Activated CD8-positive, alpha-beta memory T cell treated with anti-CD3 and anti-CD28 coated beads for 4 hours (primary cell): ENCODE data around the gene WDR33.
"Not testable (repeated sequence)": the region's sequence is repeated elsewhere in the genome, so short reads cannot be mapped to it uniquely, and the experiment has no call there.

Experiments
- DNase-seq, 2 donors: peaks; one replicate each; pipeline ENCODE4 v3.0.0-alpha.2; 2020; ENCODE audit warnings: low read depth in 2 of 2

WDR33 gene

DNA sequence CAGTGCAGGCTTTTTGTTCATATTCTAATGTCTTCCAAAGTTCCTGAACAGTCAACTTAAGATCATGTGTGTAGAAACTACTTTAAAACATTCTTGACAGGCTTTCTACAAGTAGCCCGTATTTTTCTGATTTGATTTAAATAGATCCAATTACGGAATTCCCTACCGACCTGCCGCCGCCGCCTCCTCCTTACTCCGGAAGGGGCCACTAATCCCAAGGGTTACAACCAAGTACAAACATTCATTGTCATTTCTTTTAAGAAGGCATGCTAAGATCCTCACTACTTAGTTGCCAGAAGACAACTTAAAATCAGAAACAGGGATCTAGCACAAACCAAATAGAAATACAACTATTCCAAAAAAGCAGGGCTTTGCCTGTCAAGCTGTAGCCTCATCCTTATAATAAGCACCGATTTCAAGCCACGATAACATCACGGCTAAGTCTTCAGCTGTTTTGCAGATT lies 784 bp downstream of the WDR33 start:
- DNase-seq = no peak

GRCh38 chr2:127807678-127808353 lies 3.2 kb downstream of the WDR33 start:
- no peak for DNase-seq

DNA sequence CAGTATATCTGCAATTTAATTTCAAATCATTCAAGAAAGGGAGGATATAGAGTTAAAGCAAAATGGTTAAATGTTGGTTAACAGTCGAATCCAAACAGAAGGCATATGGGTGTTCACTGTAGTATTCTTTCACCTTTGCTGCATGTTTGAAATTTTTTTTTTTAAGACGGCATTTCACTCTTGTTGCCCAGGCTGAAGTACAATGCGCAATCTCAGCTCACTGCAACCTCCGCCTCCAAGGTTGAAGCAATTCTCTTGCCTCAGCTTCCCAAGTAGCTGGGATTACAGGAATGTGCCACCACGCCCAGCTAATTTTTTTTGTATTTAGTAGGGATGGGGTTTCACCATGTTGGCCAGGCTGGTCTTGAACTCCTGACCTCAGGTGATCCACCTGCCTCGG lies 4.1 kb downstream of the WDR33 start:
- not testable (repeated sequence) for DNase-seq

DNA sequence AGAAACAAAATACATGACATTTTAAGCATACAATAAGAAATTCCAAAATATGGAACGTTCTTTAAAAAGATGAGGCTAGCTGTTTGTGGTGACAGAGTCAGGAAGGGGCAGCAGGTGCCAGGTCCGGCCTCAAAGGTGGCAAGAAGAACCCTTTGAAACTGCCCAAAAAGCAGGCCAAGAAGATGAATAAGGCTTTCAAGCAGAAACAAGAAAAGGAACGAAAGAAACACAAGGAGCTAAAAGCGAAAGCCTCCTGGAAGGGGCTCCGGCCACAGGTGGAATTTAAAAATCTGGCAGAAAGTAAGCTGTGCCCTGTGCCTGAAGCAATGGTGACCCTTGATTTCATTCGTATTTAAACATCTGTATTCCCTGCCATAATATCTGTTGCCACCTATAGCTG lies 5.5 kb downstream of the WDR33 start:
- no peak for DNase-seq

GRCh38 chr2:127799926-127800325 lies 11.0 kb downstream of the WDR33 start:
- DNase-seq = no peak

- no peak for DNase-seq
These were observed 14.6 kb downstream of the WDR33 start for GRCh38 chr2:127796389-127796788.

GRCh38 chr2:127794901-127795300 lies 16.1 kb downstream of the WDR33 start:
- DNase-seq = not testable (repeated sequence)

GRCh38 chr2:127792805-127793204 lies 18.2 kb downstream of the WDR33 start:
- DNase-seq = no peak

DNA sequence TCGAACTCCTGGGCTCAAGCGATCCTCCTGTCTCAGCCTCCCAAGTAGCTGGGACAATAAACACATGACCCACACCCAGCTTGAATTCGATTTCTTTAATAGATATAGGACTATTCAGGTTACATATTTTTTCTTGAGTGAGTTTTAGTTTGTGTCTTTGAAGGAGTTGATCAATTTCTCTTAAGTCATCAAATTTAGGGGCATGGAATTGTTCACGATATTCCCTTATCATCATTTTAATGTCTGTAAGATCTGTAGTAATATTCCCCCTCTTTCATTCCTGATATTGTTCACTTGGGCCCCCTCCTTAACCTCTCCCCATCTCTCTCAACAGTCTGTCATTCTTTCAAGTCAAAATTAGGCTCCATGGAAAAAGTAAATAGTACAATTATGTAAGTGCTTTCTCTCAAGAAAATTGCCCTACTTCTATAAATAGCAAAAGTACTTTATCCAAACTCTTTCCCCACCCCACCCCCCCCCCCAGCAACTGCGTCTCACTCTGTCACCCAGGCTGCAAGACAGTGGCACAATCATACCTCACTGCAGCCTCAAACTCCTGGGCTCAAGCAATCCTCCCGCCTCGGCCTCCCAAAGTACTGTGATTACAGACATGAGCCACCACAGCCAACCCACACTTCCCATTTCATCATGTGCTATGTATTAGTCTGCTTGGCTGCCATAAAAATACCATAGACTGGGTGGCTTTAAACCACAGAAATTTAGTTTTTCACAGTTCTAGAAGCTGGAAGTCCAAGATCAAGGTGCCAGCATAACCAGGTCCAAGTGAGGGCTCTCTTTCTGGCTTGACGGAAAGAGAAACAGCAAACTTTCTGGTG lies 20.1 kb downstream of the WDR33 start:
- no peak for DNase-seq

GRCh38 chr2:127786048-127786809 lies 24.7 kb downstream of the WDR33 start:
- no peak for DNase-seq

DNA sequence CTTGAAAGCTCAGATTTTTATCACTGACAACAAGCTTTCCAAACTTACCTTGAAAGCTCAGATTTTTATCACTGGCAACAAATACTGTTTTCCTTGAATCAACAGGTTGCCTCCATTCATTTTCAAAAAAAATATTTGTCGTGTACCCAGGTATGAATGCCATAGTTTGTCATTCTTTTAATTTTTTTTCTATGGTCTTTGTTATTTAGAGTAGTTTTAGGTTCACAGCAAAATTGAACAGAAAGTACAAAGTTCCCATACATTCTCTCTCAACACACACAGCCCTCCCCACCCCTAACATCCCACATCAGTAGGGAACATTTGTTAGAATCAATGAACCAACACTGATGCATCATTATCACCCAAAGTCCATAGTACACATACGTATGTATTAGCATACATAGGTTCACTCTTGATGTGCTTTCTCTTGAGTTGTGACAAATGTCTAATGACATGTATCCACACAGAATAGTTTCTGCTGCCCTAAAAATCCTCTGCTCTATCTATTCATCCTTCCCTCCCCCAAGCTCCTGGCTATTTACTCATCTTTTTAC lies 25.9 kb downstream of the WDR33 start:
- DNase-seq = no peak

GRCh38 chr2:127783101-127783500 lies 27.9 kb downstream of the WDR33 start:
- DNase-seq = no peak

- no peak for DNase-seq
These were observed 32.1 kb downstream of the WDR33 start for GRCh38 chr2:127778850-127779249.

GRCh38 chr2:127778447-127778846 lies 32.5 kb downstream of the WDR33 start:
- no peak for DNase-seq

- DNase-seq = no peak
These were observed 34.7 kb downstream of the WDR33 start for GRCh38 chr2:127776122-127776780.

GRCh38 chr2:127771756-127772155 lies 39.2 kb downstream of the WDR33 start:
- no peak for DNase-seq

DNA sequence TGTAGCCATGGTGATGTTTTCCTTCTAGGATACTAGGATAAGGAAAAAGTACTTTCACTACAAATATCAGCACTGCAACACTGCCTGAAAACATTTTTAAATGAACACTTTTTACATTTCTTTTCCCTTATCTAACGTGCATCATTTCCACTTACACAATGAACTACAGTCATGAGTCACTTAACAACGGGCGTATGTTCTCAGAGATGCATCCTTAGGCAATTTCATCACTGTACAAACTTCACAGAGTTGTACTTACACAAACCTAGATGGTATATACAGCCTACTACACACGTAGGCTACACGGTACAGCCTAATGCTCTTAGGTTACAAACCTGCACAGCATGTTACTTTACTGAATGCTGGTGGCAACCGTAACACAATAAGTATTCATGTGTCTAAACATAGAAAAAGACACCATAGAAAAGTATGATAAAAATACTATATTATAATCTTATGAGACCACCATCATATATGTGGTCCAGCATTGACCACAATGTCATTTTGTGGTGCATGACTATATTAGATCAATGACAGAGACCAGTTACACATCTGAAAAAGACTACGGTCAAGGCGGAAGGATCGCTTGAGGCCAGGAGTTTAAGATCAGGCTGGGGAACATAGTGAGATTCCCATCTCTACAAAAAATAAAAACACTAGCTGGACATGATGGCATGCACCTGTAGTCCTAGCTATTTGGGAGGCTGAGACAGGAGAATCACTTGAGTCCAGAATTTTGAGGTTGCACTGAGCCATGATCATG lies 39.8 kb downstream of the WDR33 start:
- no peak for DNase-seq

- DNase-seq = not testable (repeated sequence)
These were observed 40.4 kb downstream of the WDR33 start for GRCh38 chr2:127770534-127770933.

DNA sequence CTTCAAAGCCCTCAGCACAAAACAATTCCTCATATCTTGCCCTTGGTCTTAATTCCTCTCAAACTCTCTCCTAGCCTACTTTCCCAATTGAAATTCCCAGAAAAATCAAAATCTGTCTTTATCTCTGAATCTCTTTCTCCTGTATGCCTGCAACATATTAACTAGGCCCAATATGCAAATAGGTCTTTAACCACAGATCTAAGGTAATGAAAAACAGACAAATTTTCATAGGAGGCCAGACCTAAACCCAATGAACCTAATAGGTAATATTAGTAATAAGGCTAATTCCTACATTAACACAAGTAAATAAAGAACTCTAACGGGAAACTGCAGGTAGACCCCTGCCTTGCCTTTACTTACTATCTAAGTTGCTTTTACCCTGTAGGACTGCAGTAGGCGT lies 41.4 kb downstream of the WDR33 start:
- DNase-seq = no peak

- no peak for DNase-seq
These were observed 42.0 kb downstream of the WDR33 start for GRCh38 chr2:127768775-127769479.
